Type B pancreatic cell (in vitro differentiated cells): Measurements from ENCODE around the gene CENPP. TPM values are rescaled to one million over a fixed set of nuclear protein-coding genes. Genes with fewer than 3 reads are reported as not detected.

Experiments
- DNase-seq: peaks from one replicate; pipeline ENCODE4 v3.0.0; 2021; ENCODE audit warnings: mixed read lengths; ENCODE audit not compliant: unreplicated experiment; ENCODE audit errors: extremely low spot score
- H3K27ac Mint-ChIP-seq: 2 replicates; pipeline ENCODE4 v1.8.0; 2021; ENCODE audit warnings: mild to moderate bottlenecking, mixed read lengths
- H3K27me3 Mint-ChIP-seq: 2 replicates; pipeline ENCODE4 v1.8.0; 2021; ENCODE audit warnings: mixed read lengths
- H3K36me3 Mint-ChIP-seq: 2 replicates; pipeline ENCODE4 v1.8.0; 2021; ENCODE audit warnings: mixed read lengths
- H3K4me1 Mint-ChIP-seq: one replicate; pipeline ENCODE4 v1.8.0; 2021; ENCODE audit warnings: mixed read lengths; ENCODE audit not compliant: unreplicated experiment
- H3K4me3 Mint-ChIP-seq: 2 replicates; pipeline ENCODE4 v1.8.0; 2021; ENCODE audit warnings: mild to moderate bottlenecking, mixed read lengths
- H3K9me3 Mint-ChIP-seq: 2 replicates; pipeline ENCODE4 v1.8.0; 2021; ENCODE audit warnings: mixed read lengths
- total RNA-seq: library from RNA; stranded (reverse); gene quantifications from 2 replicates; pipeline ENCODE4 v1.2.1, GENCODE V29; 2021; ENCODE audit warnings: low replicate concordance
- TF ChIP-seq, protein P1 (sequence below): fragments of 200-600 bp; sonication (generic); conservative IDR thresholded peaks from 2 replicates; pipeline ENCODE4 v1.5.0; 2021; ENCODE audit warnings: antibody characterized with exemption, mild to moderate bottlenecking

The CENPP gene
- total RNA-seq, 1 donor from 2014 or later, result 7.6 TPM

DNA sequence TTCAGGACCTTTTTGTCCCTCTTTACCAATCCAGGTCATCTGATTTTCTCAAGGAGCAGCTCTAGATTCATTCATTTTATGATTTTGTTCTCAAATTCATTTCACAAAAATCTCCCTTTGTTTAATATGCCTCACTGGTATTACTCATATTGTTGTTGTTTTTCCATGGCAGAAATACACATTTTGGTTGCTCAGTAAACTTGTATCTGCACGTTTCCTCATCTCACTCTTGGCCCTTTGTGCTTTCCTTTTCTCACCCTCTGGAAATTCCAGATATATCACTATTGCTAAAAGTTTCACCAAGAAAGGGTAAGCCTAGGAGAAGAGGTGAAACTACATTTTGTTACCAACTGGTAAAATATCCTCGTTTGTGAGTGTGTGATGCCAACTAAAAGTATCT, 141.8 kb downstream of the CENPP start:
- Mint-ChIP-seq H3K9me3 (no peaks in the 10 kb centered on the region), H3K4me1 (no peaks in the 10 kb centered on the region), H3K4me3 (no peak overlapping the region), H3K27ac (no peak overlapping the region), H3K36me3 (no peaks in the 10 kb centered on the region), H3K27me3 (no peaks in the 10 kb centered on the region)
- TF ChIP-seq, protein P1, sequence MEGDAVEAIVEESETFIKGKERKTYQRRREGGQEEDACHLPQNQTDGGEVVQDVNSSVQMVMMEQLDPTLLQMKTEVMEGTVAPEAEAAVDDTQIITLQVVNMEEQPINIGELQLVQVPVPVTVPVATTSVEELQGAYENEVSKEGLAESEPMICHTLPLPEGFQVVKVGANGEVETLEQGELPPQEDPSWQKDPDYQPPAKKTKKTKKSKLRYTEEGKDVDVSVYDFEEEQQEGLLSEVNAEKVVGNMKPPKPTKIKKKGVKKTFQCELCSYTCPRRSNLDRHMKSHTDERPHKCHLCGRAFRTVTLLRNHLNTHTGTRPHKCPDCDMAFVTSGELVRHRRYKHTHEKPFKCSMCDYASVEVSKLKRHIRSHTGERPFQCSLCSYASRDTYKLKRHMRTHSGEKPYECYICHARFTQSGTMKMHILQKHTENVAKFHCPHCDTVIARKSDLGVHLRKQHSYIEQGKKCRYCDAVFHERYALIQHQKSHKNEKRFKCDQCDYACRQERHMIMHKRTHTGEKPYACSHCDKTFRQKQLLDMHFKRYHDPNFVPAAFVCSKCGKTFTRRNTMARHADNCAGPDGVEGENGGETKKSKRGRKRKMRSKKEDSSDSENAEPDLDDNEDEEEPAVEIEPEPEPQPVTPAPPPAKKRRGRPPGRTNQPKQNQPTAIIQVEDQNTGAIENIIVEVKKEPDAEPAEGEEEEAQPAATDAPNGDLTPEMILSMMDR, result no peak
- DNase-seq, result no peak

DNA sequence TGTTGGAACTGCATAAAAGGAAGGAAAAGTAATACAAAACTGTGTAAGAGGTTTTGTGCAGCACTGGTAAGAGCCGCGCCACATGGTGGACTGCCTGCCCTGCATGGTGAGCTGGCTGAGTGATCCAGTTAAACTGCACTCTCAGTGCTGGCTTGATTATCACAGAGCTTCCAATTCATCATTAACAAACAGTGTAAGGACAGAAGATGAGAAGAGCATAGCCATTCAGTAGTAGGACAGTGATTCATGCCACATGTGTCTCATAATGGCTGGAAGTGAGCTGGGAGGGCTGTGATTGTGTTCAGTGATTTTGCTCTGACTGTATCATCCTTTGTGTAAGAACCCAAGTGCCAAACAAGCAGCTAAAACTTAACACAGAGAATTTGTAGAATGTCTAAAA, 142.5 kb downstream of the CENPP start:
- no peaks in the 10 kb centered on the region for H3K27me3 Mint-ChIP-seq
- no peak overlapping the region for H3K4me3 Mint-ChIP-seq
- no peak overlapping the region for H3K27ac Mint-ChIP-seq
- no peak for DNase-seq
- H3K4me1 Mint-ChIP-seq, result no peaks in the 10 kb centered on the region
- H3K36me3 Mint-ChIP-seq, result no peaks in the 10 kb centered on the region
- no peaks in the 10 kb centered on the region for H3K9me3 Mint-ChIP-seq
- TF ChIP-seq, protein P1, result no peak

DNA sequence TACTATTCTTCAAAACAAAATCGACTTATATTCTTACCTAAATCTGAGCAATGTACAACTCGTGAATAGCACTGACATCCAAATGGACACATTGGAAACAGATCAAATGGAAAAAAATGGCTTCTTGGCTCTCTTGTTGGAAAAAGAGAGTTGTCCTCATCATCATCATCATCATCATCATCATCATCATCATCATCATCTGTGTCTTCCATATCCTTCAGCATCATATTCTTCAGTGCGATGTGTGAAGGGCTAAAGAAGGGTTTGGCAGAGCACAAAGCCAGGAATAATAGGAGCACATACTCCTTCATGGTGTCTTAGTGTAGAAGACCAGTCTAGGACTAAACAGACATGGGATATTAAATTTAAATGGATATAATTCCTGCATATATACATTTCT, 148.8 kb downstream of the CENPP start:
- Mint-ChIP-seq H3K36me3 (no peaks in the 10 kb centered on the region), H3K27ac (no peak overlapping the region), H3K4me3 (no peak overlapping the region), H3K9me3 (no peaks in the 10 kb centered on the region), H3K27me3 (no peaks in the 10 kb centered on the region), H3K4me1 (no peaks in the 10 kb centered on the region)
- TF ChIP-seq, protein P1, result no peak
- no peak for DNase-seq

DNA sequence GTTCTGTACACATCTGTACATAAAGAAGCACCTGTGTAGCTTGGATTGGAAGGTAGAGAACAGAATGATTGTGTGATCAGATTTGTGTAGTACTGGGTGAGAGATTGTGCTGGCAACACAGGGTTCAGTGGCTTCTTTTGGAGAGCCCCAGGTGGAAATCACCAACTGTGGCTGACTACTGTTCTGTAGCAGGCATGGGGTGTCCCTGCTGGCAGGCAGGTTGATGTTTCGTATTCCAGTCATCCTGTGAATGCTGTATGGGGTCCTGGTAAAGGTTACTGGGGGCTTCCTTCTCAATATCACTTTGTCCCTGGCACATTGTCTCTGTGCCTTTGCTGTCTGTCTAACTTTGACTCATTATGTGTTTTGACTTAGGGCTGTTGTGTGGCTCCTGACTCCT, 151.2 kb downstream of the CENPP start:
- Mint-ChIP-seq H3K27me3 (no peaks in the 10 kb centered on the region), H3K36me3 (no peaks in the 10 kb centered on the region), H3K4me3 (no peak overlapping the region), H3K27ac (no peak overlapping the region), H3K4me1 (peaks cover 12% of the 10 kb centered on the region), H3K9me3 (no peaks in the 10 kb centered on the region)
- no peak for DNase-seq
- TF ChIP-seq, protein P1, result no peak

DNA sequence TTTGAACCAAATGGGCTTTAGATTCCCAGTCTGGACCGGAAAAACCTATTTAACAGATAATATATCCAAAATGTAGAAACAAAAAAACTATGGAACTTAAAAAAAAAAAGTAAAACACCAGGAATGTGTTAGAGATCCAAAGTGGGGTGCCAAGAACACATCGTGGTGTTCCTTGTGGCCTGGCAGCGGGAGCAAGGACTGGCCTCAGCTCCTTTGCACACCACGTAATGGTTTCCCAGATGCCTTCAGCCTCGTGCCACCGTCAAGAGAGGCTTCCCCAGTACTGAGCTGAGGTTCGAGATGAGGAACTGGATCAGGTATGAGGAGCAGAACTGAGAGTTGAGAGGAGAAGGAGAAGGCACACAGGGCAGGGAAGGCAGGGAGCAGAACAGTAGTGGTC, 153.0 kb downstream of the CENPP start:
- TF ChIP-seq, protein P1, result no peak
- no peak for DNase-seq
- Mint-ChIP-seq H3K36me3 (no peaks in the 10 kb centered on the region), H3K4me3 (no peak overlapping the region), H3K27ac (no peak overlapping the region), H3K27me3 (no peaks in the 10 kb centered on the region), H3K9me3 (no peaks in the 10 kb centered on the region), H3K4me1 (peaks cover 14% of the 10 kb centered on the region)

DNA sequence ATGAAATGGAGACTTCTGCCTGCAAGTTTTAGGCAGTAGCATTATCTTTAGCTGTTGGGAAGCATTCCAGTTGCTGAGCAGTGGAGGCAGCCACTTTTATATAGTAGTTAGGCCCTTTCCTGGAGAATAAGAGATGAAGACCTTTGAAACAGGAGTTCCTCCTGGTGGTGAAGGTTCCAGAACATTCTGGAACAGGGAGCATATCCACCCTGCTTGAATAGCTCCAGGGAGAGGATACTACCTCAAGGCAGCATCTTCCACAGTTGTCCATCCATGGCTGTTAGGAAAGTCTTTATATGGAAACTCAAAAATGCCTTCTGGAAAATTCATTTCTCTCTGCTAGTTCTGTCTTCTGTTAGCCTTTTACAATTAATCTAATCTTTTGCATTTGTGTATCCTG, 153.6 kb downstream of the CENPP start:
- no peaks in the 10 kb centered on the region for H3K36me3 Mint-ChIP-seq
- H3K4me3 Mint-ChIP-seq, result no peak overlapping the region
- no peak for DNase-seq
- peaks cover 14% of the 10 kb centered on the region for H3K4me1 Mint-ChIP-seq
- H3K27ac Mint-ChIP-seq, result no peak overlapping the region
- H3K9me3 Mint-ChIP-seq, result no peaks in the 10 kb centered on the region
- TF ChIP-seq, protein P1, result no peak
- no peaks in the 10 kb centered on the region for H3K27me3 Mint-ChIP-seq
